Lower leg skin (tissue), 3 donors: ENCODE measurements around the gene LMF1.

Experiments used
- POLR2A ChIP-seq, 2 donors: fragments of 450-650 bp; IDR thresholded peaks; one replicate each; pipeline ENCODE4 v1.6.1; 2016 to 2017; ENCODE audit warnings: antibody characterized with exemption in 2 of 2, mild to moderate bottlenecking in 1 of 2, moderate library complexity in 1 of 2
- TF ChIP-seq, protein P1 (sequence below), 3 donors: fragments of 450-650 bp; IDR thresholded peaks; one replicate each; pipeline ENCODE4 v1.5.1; 2016; ENCODE audit warnings: antibody characterized with exemption in 3 of 3, mild to moderate bottlenecking in 3 of 3, moderate library complexity in 2 of 3

DNA sequence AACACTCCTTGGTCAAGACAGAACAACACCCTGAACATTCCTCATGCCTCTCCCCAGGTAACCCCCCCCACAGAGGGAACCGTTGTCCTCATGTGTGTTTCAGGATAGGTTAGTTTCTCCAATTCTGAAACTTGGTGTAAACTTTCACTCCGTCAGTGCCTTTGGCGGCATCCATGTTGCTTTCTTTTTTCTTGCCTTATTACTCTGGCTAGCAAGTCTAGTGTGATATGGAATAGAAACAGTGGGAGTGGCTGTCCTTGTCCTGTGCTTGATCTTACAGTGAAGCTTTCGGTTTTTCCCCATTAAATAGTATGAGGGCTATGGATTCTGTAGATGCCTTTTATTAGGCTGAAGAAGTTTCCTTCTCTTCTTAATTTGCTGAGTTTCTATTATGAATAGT is 134.6 kb downstream of the LMF1 start:
- TF ChIP-seq, protein P1, sequence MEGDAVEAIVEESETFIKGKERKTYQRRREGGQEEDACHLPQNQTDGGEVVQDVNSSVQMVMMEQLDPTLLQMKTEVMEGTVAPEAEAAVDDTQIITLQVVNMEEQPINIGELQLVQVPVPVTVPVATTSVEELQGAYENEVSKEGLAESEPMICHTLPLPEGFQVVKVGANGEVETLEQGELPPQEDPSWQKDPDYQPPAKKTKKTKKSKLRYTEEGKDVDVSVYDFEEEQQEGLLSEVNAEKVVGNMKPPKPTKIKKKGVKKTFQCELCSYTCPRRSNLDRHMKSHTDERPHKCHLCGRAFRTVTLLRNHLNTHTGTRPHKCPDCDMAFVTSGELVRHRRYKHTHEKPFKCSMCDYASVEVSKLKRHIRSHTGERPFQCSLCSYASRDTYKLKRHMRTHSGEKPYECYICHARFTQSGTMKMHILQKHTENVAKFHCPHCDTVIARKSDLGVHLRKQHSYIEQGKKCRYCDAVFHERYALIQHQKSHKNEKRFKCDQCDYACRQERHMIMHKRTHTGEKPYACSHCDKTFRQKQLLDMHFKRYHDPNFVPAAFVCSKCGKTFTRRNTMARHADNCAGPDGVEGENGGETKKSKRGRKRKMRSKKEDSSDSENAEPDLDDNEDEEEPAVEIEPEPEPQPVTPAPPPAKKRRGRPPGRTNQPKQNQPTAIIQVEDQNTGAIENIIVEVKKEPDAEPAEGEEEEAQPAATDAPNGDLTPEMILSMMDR (IDR thresholded peaks at IDR 0.05): no peak
- no peak for TF ChIP-seq POLR2A (IDR thresholded peaks at IDR 0.05)
